Activated CD4-positive, alpha-beta T cell treated with anti-CD3 and anti-CD28 coated beads, Interleukin-2, amount 10 ng/mL, durations not matched to agents 7 days and 5 days (primary cell): ENCODE data around the gene SPATS2. TPM values are rescaled to one million over a fixed set of nuclear protein-coding genes. Genes with fewer than 3 reads are reported as not detected.
A peak's percentile ranks its signal among the peaks of the same experiment; 100 is the strongest.
"Not testable (repeated sequence)": the region's sequence is repeated elsewhere in the genome, so short reads cannot be mapped to it uniquely, and the experiment has no call there.

Source experiments
- CTCF ChIA-PET: fragments of 350-600 bp; sonication (Branson Sonifier 250); formaldehyde crosslinking; loops from one replicate; lab custom pipeline; 2021; ENCODE audit warnings: antibody characterized with exemption; lab: Charles Lee
- POLR2A ChIA-PET: fragments of 350-600 bp; sonication (Branson Sonifier 250); formaldehyde crosslinking; loops from one replicate; lab custom pipeline; 2021; ENCODE audit warnings: antibody characterized with exemption; lab: Charles Lee
- DNase-seq: peaks from one replicate; pipeline ENCODE4 v3.0.0-alpha.2; 2020
- H3K27ac Mint-ChIP-seq: one replicate; pipeline ENCODE4 v1.8.0; 2021; ENCODE audit warnings: mild to moderate bottlenecking, moderate library complexity, mixed read lengths
- H3K27me3 Mint-ChIP-seq: one replicate; pipeline ENCODE4 v1.8.0; 2021; ENCODE audit warnings: mixed read lengths
- H3K36me3 Mint-ChIP-seq: one replicate; pipeline ENCODE4 v1.8.0; 2021; ENCODE audit warnings: low read depth, mixed read lengths
- H3K4me1 Mint-ChIP-seq: one replicate; pipeline ENCODE4 v1.8.0; 2021; ENCODE audit warnings: mixed read lengths
- H3K4me3 Mint-ChIP-seq: one replicate; pipeline ENCODE4 v1.8.0; 2021; ENCODE audit warnings: mild to moderate bottlenecking, moderate library complexity, mixed read lengths
- H3K9me3 Mint-ChIP-seq: one replicate; pipeline ENCODE4 v1.8.0; 2021; ENCODE audit warnings: mixed read lengths
- total RNA-seq, 2 experiments: library from RNA; stranded (reverse); gene quantifications; one replicate each; pipeline ENCODE4 v1.2.3, GENCODE V29; 2021

The SPATS2 gene
- 10 to 100 TPM; 12.8 to 20.3 TPM for total RNA-seq

- H3K9me3 Mint-ChIP-seq, result no peaks in the 10 kb centered on the region
Observed at GRCh38 chr12:49367381-49368239, at the start of gene SPATS2. SPATS2 (plus strand) TSS chr12:49367462; CDS start chr12:49461013, 93,551 bp downstream.

GRCh38 chr12:49320411-49321103 is 46.7 kb upstream of the SPATS2 start:
- peaks cover 17% of the 10 kb centered on the region for H3K36me3 Mint-ChIP-seq
- H3K4me1 Mint-ChIP-seq, result peaks cover 28% of the 10 kb centered on the region
- ChIA-PET POLR2A (interaction anchor here (0.7 kb wide), 1 partner anchor 88 kb away, joined by 6 read pairs; no protein-coding TSS in a partner anchor), CTCF (interaction anchor here (2.1 kb wide), 1 partner anchor 22 kb away, joined by 4 read pairs; no protein-coding TSS in a partner anchor)
- H3K4me3 Mint-ChIP-seq, result peak overlapping the region; percentile 7
- DNase-seq, H3K27me3 Mint-ChIP-seq, H3K9me3 Mint-ChIP-seq: not testable (repeated sequence)
- peak overlapping the region; percentile 77 for H3K27ac Mint-ChIP-seq

More at GRCh38 chr12:49367381-49368239, at the start of gene SPATS2:
- H3K4me3 Mint-ChIP-seq, result peak within 1 kb of the TSS; percentile 90
- peak within 1 kb of the TSS; percentile 97 for H3K27ac Mint-ChIP-seq
- H3K36me3 Mint-ChIP-seq, result peaks cover 6% of the 10 kb centered on the region
- peaks cover 45% of the 10 kb centered on the region for H3K4me1 Mint-ChIP-seq
- no peak for DNase-seq
- POLR2A ChIA-PET, result interaction anchor here (0.6 to 1.9 kb wide), 5 partner anchors 21 to 586 kb away, joined by 3 to 6 read pairs (median 3); partner anchors contain the start of gene TROAP
- no peaks in the 10 kb centered on the region for H3K27me3 Mint-ChIP-seq
- CTCF ChIA-PET, result interaction anchor here (0.6 to 2.4 kb wide), 21 partner anchors 9 to 578 kb away, joined by 3 to 14 read pairs (median 4); partner anchors contain the start of genes DNAJC22, PRPH, TMBIM6 and TUBA1C

GRCh38 chr12:49322367-49322707 is 44.9 kb upstream of the SPATS2 start:
- Mint-ChIP-seq H3K9me3 (no peaks in the 10 kb centered on the region), H3K4me1 (peaks cover 30% of the 10 kb centered on the region), H3K36me3 (peaks cover 22% of the 10 kb centered on the region), H3K4me3 (peak overlapping the region; percentile 97), H3K27me3 (no peaks in the 10 kb centered on the region), H3K27ac (peak overlapping the region; percentile 93)
- POLR2A ChIA-PET, result interaction anchor here (1.2 to 2.0 kb wide), 3 partner anchors 9 to 191 kb away, joined by 3 to 11 read pairs (median 6); partner anchors contain the start of genes SPATS2 and TUBA1B
- CTCF ChIA-PET, result interaction anchor here (1.0 to 5.0 kb wide), 7 partner anchors 9 to 27 kb away, joined by 3 to 29 read pairs (median 9); partner anchors contain the start of genes C1QL4, DNAJC22 and PRPH
- no peak for DNase-seq

- POLR2A ChIA-PET, result interaction anchor here (0.6 to 2.0 kb wide), 4 partner anchors 9 to 192 kb away, joined by 3 to 11 read pairs (median 4); partner anchors contain the start of genes SPATS2 and TUBA1B
- H3K9me3 Mint-ChIP-seq, result no peaks in the 10 kb centered on the region
- peak; percentile 99 for DNase-seq
- peaks cover 28% of the 10 kb centered on the region for H3K36me3 Mint-ChIP-seq
- CTCF ChIA-PET, result interaction anchor here (0.8 to 5.0 kb wide), 10 partner anchors 9 to 34 kb away, joined by 3 to 29 read pairs (median 8); partner anchors contain the start of genes C1QL4, DNAJC22 and PRPH
- peak within 1 kb of the TSS; percentile 97 for H3K4me3 Mint-ChIP-seq
- H3K27ac Mint-ChIP-seq, result peak within 1 kb of the TSS; percentile 93
- H3K4me1 Mint-ChIP-seq, result peaks cover 32% of the 10 kb centered on the region
- no peaks in the 10 kb centered on the region for H3K27me3 Mint-ChIP-seq
Observed at GRCh38 chr12:49322708-49323523, 44.3 kb upstream of the SPATS2 start, which contains the start of gene TROAP. TROAP (plus strand) TSS chr12:49323255; CDS start chr12:49323609, 354 bp downstream.

- POLR2A ChIA-PET, result interaction anchor here (1.2 to 2.0 kb wide), 3 partner anchors 8 to 192 kb away, joined by 3 to 11 read pairs (median 6); partner anchors contain the start of genes SPATS2 and TUBA1B
- peaks cover 30% of the 10 kb centered on the region for H3K36me3 Mint-ChIP-seq
Observed at GRCh38 chr12:49323524-49324097, 43.7 kb upstream of the SPATS2 start.

GRCh38 chr12:49325606-49326005 is 41.7 kb upstream of the SPATS2 start:
- Mint-ChIP-seq H3K4me3 (no peak overlapping the region), H3K27ac (no peak overlapping the region), H3K36me3 (peaks cover 46% of the 10 kb centered on the region), H3K27me3 (no peaks in the 10 kb centered on the region), H3K9me3 (no peaks in the 10 kb centered on the region), H3K4me1 (peaks cover 33% of the 10 kb centered on the region)
- DNase-seq, result no peak
- ChIA-PET POLR2A (no interaction called here), CTCF (interaction anchor here (1.0 to 5.0 kb wide), 3 partner anchors 11 to 33 kb away, joined by 3 to 29 read pairs (median 10); partner anchors contain the start of gene C1QL4)

More at GRCh38 chr12:49323524-49324097, 43.7 kb upstream of the SPATS2 start:
- no peak for DNase-seq
- peak overlapping the region; percentile 93 for H3K27ac Mint-ChIP-seq
- H3K27me3 Mint-ChIP-seq, result no peaks in the 10 kb centered on the region
- H3K4me1 Mint-ChIP-seq, result peaks cover 33% of the 10 kb centered on the region
- peak overlapping the region; percentile 97 for H3K4me3 Mint-ChIP-seq
- CTCF ChIA-PET, result interaction anchor here (0.8 to 5.0 kb wide), 9 partner anchors 8 to 35 kb away, joined by 3 to 29 read pairs (median 8); partner anchors contain the start of genes C1QL4, DNAJC22 and PRPH
- H3K9me3 Mint-ChIP-seq, result no peaks in the 10 kb centered on the region

- H3K4me3 Mint-ChIP-seq, result no peak overlapping the region
- peak overlapping the region; percentile 68 for H3K27ac Mint-ChIP-seq
- CTCF ChIA-PET, result no interaction called here
- POLR2A ChIA-PET, result no interaction called here
- no peak for DNase-seq
- peaks cover 10% of the 10 kb centered on the region for H3K27me3 Mint-ChIP-seq
- H3K36me3 Mint-ChIP-seq, result peaks cover 63% of the 10 kb centered on the region
- peaks cover 27% of the 10 kb centered on the region for H3K4me1 Mint-ChIP-seq
- no peaks in the 10 kb centered on the region for H3K9me3 Mint-ChIP-seq
Observed at GRCh38 chr12:49327368-49327767, 39.9 kb upstream of the SPATS2 start.

- peak overlapping the region; percentile 71 for H3K27ac Mint-ChIP-seq
- peaks cover 14% of the 10 kb centered on the region for H3K27me3 Mint-ChIP-seq
- H3K4me1 Mint-ChIP-seq, result peaks cover 29% of the 10 kb centered on the region
- DNase-seq, result no peak
- peaks cover 63% of the 10 kb centered on the region for H3K36me3 Mint-ChIP-seq
- POLR2A ChIA-PET, result no interaction called here
- no peaks in the 10 kb centered on the region for H3K9me3 Mint-ChIP-seq
- H3K4me3 Mint-ChIP-seq, result no peak overlapping the region
- CTCF ChIA-PET, result no interaction called here
Observed at GRCh38 chr12:49327887-49328286, 39.4 kb upstream of the SPATS2 start.

- Mint-ChIP-seq H3K4me1 (peaks cover 26% of the 10 kb centered on the region), H3K36me3 (peaks cover 56% of the 10 kb centered on the region), H3K9me3 (no peaks in the 10 kb centered on the region), H3K4me3 (no peak overlapping the region), H3K27ac (no peak overlapping the region), H3K27me3 (peaks cover 19% of the 10 kb centered on the region)
- ChIA-PET CTCF (interaction anchor here (0.6 to 1.4 kb wide), 3 partner anchors 14 to 89 kb away, joined by 3 to 4 read pairs (median 3); no protein-coding TSS in a partner anchor), POLR2A (no interaction called here)
- no peak for DNase-seq
Observed at GRCh38 chr12:49328816-49329215, 38.4 kb upstream of the SPATS2 start.

- POLR2A ChIA-PET, result no interaction called here
Observed at GRCh38 chr12:49330032-49330619, 37.1 kb upstream of the SPATS2 start.

More at GRCh38 chr12:49330032-49330619, 37.1 kb upstream of the SPATS2 start:
- Mint-ChIP-seq H3K4me1 (peaks cover 22% of the 10 kb centered on the region), H3K27me3 (peaks cover 30% of the 10 kb centered on the region), H3K27ac (no peak overlapping the region), H3K36me3 (peaks cover 51% of the 10 kb centered on the region), H3K4me3 (no peak overlapping the region), H3K9me3 (no peaks in the 10 kb centered on the region)
- CTCF ChIA-PET, result interaction anchor here (1.1 to 3.0 kb wide), 4 partner anchors 13 to 88 kb away, joined by 3 to 22 read pairs (median 4); partner anchors contain the start of gene DNAJC22
- DNase-seq, result no peak
